Type B pancreatic cell (in vitro differentiated cells): ENCODE results near the gene CDH18. TPM values are rescaled to one million over a fixed set of nuclear protein-coding genes. Genes with fewer than 3 reads are reported as not detected.

Source experiments
- DNase-seq: peaks from one replicate; pipeline ENCODE4 v3.0.0; 2021; ENCODE audit warnings: mixed read lengths; ENCODE audit not compliant: unreplicated experiment; ENCODE audit errors: extremely low spot score
- H3K27ac Mint-ChIP-seq: 2 replicates; pipeline ENCODE4 v1.8.0; 2021; ENCODE audit warnings: mild to moderate bottlenecking, mixed read lengths
- H3K27me3 Mint-ChIP-seq: 2 replicates; pipeline ENCODE4 v1.8.0; 2021; ENCODE audit warnings: mixed read lengths
- H3K36me3 Mint-ChIP-seq: 2 replicates; pipeline ENCODE4 v1.8.0; 2021; ENCODE audit warnings: mixed read lengths
- H3K4me1 Mint-ChIP-seq: one replicate; pipeline ENCODE4 v1.8.0; 2021; ENCODE audit warnings: mixed read lengths; ENCODE audit not compliant: unreplicated experiment
- H3K4me3 Mint-ChIP-seq: 2 replicates; pipeline ENCODE4 v1.8.0; 2021; ENCODE audit warnings: mild to moderate bottlenecking, mixed read lengths
- H3K9me3 Mint-ChIP-seq: 2 replicates; pipeline ENCODE4 v1.8.0; 2021; ENCODE audit warnings: mixed read lengths
- CTCF ChIP-seq: fragments of 200-600 bp; sonication (generic); conservative IDR thresholded peaks from 2 replicates; pipeline ENCODE4 v1.5.0; 2021; ENCODE audit warnings: antibody characterized with exemption, mild to moderate bottlenecking
- total RNA-seq: library from RNA; stranded (reverse); gene quantifications from 2 replicates; pipeline ENCODE4 v1.2.1, GENCODE V29; 2021; ENCODE audit warnings: low replicate concordance

Gene CDH18
- total RNA-seq, 1 donor from 2014 or later, result 20.2 TPM

GRCh38 chr5:19625562-19625961, 362.4 kb downstream of the CDH18 start:
- Mint-ChIP-seq H3K27me3 (no peaks in the 10 kb centered on the region), H3K4me3 (no peak overlapping the region), H3K9me3 (no peaks in the 10 kb centered on the region), H3K27ac (no peak overlapping the region), H3K36me3 (no peaks in the 10 kb centered on the region), H3K4me1 (no peaks in the 10 kb centered on the region)
- DNase-seq, result no peak
- no peak for TF ChIP-seq CTCF

- no peaks in the 10 kb centered on the region for H3K36me3 Mint-ChIP-seq
- H3K9me3 Mint-ChIP-seq, result no peaks in the 10 kb centered on the region
- no peaks in the 10 kb centered on the region for H3K27me3 Mint-ChIP-seq
- no peak overlapping the region for H3K4me3 Mint-ChIP-seq
- H3K27ac Mint-ChIP-seq, result no peak overlapping the region
- no peaks in the 10 kb centered on the region for H3K4me1 Mint-ChIP-seq
- DNase-seq, result no peak
- TF ChIP-seq CTCF, result no peak
Measured at GRCh38 chr5:19619571-19619970, 368.4 kb downstream of the CDH18 start.

- H3K27me3 Mint-ChIP-seq, result no peaks in the 10 kb centered on the region
- no peaks in the 10 kb centered on the region for H3K36me3 Mint-ChIP-seq
- H3K4me1 Mint-ChIP-seq, result no peaks in the 10 kb centered on the region
- no peak for TF ChIP-seq CTCF
- H3K9me3 Mint-ChIP-seq, result no peaks in the 10 kb centered on the region
- no peak for DNase-seq
- no peak overlapping the region for H3K27ac Mint-ChIP-seq
- H3K4me3 Mint-ChIP-seq, result no peak overlapping the region
Measured at GRCh38 chr5:19616701-19617215, 371.2 kb downstream of the CDH18 start.

GRCh38 chr5:19615661-19616060, 372.3 kb downstream of the CDH18 start:
- no peak for DNase-seq
- no peaks in the 10 kb centered on the region for H3K27me3 Mint-ChIP-seq
- no peaks in the 10 kb centered on the region for H3K36me3 Mint-ChIP-seq
- H3K4me1 Mint-ChIP-seq, result no peaks in the 10 kb centered on the region
- H3K4me3 Mint-ChIP-seq, result no peak overlapping the region
- no peak overlapping the region for H3K27ac Mint-ChIP-seq
- no peak for TF ChIP-seq CTCF
- no peaks in the 10 kb centered on the region for H3K9me3 Mint-ChIP-seq

- Mint-ChIP-seq H3K4me1 (no peaks in the 10 kb centered on the region), H3K36me3 (no peaks in the 10 kb centered on the region), H3K27me3 (no peaks in the 10 kb centered on the region), H3K9me3 (no peaks in the 10 kb centered on the region), H3K4me3 (no peak overlapping the region), H3K27ac (no peak overlapping the region)
- no peak for DNase-seq
- no peak for TF ChIP-seq CTCF
Measured at GRCh38 chr5:19615071-19615470, 372.9 kb downstream of the CDH18 start.
